NOMO-1 (cell line): Measurements from ENCODE around the gene CXCL14.

Source experiments
- DNase-seq, 2 experiments: peaks; one replicate each; lab custom pipeline; 2025; ENCODE audit not compliant: unreplicated experiment in 2 of 2; lab: John Stamatoyannopoulos, UW

Gene CXCL14, protein sequence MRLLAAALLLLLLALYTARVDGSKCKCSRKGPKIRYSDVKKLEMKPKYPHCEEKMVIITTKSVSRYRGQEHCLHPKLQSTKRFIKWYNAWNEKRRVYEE

DNA sequence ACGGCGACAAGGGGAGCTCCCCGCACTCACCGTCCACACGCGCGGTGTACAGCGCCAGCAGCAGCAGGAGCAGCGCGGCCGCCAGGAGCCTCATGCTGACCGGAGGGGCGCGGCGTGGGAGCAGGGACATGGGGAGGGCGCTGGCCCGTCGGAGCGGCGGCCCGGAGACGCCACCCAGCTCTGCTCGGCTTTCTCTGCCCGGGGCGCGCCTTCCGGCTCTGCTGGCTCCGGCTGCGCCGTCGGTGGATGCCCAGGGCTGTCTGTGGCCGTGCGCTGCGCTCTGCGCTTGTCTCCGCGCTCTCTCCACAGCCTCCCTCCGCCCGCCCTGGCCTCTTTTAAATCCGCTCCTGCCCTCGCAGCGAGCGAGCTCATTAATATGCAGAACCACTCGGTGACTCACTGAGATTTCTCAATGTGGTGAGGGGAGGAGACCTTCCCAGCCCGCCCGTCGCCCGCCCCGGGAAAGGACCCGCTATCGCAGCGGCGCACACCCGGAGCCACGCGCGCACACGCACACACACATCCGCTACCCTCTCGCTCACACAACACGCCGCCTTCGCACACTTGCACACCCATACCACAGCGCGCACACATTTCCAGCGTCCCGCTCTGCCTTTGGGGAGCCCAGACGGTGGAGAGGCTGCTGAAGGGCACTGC is at the start of gene CXCL14:
Gene CXCL14, minus strand, starts transcription at position 307 of the 657 bp plus-strand sequence. Its CDS starts 213 bp downstream, at position 94.
- peak; percentile 65 to 77 for DNase-seq

DNA sequence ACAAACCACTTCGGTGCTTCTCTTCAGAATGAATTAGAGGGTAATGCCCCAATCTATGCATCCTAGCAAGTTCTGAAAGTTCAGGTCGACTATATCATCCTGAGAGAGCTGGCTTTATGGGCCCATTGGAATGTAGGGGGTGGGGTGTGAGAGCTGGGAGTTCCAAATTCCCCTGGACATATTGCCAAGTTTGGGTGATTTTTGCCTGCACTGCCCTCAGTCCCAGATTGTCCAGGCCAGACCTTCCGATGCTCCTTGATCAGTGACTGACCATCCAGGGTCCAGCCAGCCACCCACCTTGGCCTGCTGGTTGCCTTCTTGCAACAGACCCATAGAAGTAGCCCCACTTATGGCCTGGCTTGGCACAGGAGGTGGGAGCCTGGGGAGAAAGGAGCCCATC is 47.8 kb upstream of the CXCL14 start:
- no peak for DNase-seq

DNA sequence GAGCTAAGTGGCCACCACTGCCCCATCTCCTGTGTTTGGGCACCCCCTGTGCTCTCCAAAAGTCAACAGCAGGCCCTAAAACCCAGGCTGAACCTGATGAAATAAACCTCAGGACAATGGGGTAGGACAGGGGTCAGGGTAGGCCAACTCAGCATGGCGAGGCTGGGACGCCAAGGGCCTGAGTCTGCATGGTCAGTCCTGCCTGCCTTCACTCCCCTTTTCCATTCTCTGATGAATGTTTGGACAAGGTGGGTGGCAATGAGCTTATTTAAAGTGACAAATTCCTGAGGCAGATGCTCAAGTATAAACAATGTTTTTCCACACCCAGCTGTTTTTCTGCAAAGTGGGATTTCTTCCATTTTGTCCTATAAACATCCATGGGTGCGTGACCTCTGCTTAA is 47.2 kb upstream of the CXCL14 start:
- DNase-seq: no peak

DNA sequence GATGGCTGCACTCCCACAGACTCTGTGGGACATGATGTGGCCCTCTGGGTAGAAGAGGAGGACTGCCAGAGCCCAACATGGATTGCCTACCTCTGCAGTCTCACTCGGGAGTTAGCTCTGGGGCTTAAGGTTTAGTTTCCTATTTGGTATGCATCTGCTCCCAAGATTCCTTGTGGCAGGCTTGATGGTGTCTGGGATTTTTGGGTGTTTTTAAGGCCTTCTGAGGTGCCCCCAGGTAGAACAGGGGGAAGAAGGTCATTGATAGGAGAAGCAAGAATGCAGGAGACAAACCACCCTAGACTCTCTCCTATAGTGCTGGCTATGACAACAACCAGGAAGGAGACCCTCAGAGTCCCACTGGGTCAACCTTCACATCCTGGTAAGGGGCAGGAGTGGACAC is 46.7 kb upstream of the CXCL14 start:
- no peak for DNase-seq

DNA sequence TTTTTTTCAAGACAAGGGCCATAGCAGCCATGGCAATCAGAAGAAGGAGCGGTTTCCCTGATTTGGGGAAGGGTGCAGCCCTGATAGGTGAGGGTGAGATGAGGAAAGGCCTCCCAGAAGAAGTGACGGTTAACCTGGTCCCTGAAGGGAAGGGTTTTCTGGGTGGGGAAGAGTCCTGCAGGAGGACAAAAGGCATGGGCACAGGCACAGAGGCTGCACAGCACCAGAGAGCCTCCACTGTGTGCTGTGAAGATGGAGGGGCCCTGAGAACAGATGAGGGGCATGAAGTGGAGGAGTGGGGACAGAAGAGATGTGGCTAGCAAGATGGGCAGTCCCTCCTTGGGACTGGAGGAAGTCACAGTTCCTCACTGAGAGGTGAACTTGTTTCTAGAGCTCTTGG is 46.3 kb upstream of the CXCL14 start:
- DNase-seq: no peak

DNA sequence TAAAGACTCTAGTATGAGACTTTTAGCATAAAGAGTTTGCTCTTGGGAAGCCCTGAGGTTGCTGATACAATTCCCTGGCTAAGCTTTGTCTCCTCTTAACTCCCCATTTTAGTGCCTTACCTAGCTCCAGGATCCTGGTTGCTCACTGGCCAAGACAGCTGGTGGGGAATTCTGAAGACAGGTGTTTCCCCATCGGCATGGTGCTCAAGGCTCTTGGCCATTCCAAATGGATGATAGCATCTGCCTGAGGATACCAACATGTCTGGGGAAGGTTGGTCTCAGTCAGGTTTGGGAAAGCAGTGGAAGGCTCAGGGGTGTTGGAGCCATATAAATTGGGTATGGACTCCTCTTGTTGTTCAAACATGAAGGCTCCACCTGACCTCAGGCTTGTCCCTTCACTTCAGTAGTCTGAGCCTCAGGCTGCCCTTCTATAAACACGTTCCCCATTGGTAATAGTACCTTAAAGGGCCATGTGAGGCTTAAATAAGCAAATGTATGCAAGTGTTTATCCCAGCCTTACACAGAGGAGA is 44.5 kb upstream of the CXCL14 start:
- DNase-seq: no peak

DNA sequence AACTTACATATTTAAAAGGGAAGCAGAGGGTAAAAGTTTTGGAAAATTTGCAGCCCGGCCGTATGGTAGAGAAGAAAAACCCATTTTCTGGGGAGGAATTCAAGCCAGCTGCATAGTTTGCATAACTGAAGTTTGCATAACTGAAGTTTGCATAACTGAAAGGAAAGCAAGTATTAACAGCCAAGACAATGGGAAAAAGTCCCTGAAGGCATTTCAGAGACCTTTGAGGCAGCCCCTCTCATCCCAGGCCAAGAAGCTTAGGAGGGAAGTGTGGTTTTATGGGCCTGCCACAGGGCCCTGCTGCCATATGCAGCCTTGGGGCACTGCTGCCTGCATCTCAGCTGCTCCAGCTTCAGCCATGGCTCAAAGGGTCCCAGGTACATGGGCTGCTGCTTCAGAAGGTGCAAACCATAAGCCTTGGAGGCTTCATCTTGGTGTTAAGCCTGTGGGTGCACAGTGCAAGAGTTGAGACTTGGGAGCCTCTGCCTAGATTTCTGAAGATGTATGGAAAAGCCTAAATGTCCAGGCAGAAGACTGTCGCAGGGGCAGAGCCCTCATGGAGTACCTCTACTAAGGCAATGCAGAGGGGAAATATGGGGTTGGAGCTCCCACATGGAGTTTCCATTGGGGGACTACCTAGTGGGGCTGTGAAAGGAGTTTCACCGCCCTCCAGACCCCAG is 36.9 kb upstream of the CXCL14 start:
- DNase-seq: no peak

DNA sequence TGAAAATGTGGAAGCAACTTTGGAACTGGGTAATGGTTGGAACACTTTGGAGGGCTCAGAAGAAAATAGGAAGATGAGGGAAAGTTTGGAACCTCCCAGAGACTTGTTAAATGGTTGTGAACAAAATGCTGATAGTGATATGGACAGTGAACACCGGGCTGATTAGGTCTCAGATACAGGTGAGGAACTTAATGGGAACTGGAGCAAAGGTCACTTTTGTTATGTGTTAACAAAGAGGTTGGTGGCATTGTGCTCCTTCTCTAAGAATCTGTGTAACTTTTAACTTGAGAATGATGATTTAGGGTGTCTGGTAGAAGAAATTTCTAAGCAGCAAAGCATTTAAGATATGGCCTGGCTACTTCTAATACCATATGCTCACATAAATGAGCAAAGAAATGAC is 36.4 kb upstream of the CXCL14 start:
- DNase-seq: no peak

DNA sequence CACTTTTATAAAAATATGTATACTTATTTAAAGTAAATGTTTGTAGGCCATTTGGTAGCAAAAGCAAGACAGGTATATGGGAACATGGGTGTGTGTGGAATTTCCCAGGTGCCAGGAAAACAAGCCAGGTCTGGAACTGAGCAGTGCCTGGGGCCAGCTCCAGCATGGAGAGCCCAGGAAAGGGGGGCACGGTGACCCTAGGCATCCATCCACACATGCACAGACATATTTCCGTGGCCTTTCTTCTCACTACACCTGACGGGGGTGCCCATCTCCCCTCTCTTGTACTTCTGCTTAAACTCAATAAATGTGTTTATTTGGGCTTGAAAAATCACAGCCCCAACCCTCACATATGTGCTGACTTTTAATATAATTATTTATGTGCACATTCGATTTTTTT is 31.2 kb upstream of the CXCL14 start:
- DNase-seq: no peak

DNA sequence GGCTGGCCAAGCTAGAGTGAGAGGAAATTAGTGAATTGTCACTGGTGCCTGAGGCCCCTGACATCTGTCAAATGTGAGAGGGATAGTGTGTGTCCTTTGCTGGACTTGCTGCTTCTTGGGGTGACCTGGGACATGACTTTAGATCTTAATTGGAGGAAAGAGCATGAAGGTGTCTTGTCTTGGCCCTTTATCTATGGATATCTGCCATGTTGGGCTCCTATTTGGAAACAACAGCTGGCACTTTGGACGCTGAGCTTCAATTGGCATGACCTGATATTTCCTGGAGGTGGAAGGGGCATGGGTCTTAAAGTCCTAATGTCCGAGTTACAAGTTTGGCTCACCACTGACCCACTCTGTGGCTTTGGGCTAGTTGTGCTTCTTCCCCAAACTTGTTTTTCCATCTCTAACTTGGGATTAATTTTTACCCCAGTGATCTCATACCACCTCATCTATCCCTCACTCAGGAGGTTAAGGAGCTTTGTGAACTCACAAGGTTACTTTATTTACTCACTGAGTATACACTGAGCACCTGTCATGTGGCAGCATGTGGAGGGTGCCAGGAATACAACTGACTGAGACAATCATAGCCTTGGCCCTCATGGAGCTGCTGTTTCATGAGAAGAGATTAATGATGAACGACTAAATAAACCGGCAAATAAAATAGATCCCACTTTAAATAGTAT is 30.1 kb upstream of the CXCL14 start:
- no peak for DNase-seq

DNA sequence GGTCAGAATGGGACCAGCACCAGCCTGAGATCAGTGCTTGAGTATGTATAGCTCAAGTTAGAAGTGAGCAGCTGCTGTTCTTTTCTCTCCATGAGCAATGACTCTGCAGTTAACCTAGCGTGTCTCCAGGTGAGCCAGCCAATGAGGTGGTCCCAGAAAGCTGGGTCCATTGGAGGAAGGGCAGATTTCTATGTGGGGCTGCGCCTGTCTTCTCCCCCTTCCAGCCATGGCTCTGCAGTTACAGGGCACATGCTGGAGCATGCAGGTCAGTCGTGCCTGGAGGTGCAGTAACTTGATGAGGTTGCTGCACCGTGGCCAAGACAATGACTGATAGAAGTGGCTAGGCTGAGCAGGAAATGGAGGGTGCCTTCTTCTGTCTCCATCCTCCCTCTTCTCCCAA is 29.6 kb upstream of the CXCL14 start:
- no peak for DNase-seq

DNA sequence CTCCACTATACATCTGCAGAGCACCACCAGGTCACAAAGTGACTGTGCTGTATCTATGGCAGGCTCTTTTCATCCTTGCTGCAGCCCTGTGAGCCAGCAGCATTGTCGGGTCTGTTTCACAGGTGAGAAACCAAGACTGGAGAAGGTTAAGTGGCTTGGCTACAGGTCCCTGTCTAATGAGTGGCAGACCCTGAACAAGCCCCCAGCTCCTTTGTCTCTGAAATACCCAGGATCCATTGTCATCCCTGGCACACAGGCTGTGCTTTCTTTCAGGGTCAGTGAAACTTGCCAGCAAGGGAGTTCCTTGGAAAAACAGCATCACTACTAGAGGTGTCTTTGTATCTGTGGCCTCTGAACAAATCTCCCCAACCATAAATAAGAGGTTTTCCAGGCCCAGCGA is 27.6 kb upstream of the CXCL14 start:
- no peak for DNase-seq

DNA sequence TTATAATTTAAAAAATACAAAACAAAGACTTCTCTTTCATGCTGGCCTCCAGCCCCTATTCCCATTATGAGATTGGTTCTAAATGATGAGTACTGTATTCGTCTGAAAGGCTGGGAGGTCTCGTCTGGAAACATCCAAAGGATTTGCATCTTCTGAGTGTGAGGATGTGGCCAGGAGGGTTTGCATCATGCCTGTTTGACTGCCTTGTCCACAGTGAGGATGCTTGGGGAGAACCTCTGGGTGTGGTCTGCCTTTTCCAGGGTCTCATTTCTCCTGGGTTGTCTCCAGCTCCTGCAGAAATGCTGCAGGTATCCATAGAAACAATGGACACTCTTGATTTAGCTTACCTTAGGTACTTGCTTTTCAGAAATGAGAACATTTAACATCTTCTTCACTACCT is 26.4 kb upstream of the CXCL14 start:
- DNase-seq: no peak

DNA sequence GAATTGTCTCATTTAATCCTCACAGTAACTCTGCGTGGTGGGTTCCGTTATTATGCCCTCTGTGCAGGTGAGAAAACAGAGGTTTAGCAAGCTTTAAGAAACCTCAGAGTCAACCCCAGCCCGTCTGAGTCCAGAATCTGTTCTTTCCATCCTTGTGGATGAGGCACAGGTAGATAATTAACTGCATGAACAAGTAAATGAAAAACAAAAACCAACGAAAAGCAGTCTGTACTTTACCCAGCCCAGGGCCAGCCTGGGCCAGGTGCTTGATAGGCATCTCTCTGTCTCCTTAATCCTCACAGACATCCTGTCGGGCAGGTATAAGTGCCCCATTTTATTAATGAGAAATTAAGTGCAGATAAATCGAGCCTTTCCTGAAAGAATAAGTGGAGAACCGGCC is 25.3 kb upstream of the CXCL14 start:
- no peak for DNase-seq

DNA sequence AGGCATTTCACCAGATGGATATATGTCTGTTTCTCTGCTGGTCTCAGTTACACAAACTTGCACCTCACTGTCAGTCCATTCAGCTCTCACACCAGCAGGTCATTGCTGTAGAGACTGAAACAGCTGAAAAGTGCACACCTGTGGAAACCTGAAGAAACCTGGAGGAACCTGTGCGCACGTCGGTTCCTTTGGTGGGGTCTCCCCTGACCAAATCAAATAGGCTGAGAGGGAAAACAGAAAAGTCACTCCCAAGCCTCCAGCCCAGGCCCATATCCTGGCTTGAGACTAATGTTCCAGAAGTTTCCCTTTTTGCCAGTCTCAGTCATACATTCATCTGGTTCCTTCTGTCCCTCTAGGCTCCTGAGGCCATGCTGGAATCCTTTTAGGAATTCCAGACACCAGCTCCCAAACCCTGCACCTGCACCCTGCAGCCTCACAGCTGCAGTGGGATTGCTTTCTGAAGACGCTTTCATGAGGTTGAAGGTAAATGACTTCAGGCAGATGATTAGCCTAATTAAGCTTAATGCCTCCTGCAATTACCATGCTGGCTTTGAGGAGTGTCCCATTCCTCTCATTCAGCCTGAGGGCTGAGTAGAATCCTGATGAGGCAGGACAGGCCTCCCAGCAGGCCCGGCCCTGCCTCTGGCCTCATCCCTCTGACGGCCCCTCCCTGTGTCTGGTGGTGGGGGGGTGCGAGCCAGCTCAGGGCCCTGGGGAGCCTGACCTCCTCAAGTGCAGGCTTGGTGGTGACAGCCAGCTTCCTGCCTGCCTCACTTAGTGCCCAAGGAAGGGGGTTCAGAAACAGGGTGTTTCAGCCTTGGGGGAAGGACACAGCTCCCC is 24.3 kb upstream of the CXCL14 start:
- no peak for DNase-seq

DNA sequence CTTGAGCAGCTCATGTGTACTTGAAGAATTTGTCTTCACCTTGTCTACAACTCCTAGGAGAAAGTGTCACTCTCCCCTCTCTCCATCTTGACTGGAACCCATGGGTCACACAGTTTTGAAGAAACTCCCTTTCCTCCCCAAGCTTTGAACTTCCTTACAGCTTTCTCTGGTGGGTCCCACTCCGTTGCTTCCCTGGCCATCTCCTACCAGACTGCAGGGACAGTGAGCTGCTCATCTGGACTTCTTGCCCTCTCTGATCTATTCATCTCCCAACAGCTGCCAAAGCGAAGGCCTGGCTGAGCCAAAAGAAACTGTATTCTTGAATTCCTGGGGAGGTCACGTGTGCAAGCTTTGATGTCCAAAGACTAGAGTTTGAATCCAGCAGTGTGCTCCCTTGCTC is 22.7 kb upstream of the CXCL14 start:
- DNase-seq: no peak

DNA sequence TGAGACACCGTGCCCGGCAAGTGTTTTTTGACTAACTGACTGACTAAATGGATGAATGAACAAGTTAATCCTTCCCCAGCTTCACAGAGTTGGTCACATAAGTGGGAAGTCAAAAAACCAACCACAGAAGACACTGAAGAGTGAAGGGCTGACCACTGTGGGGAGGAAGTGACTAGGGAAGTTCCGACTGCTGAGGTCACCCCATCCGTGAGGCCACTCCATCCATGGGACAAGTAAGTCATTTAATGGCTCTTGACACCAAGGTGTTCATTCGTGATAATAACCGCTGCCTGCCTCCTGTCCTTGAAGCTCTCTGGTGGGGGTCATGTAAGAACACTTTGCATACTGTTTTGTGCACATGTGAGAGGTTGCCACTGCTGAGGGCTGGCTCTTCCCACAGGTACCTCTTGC is 22.2 kb upstream of the CXCL14 start:
- peak in 1 of 2 experiments; percentile 17 for DNase-seq

DNA sequence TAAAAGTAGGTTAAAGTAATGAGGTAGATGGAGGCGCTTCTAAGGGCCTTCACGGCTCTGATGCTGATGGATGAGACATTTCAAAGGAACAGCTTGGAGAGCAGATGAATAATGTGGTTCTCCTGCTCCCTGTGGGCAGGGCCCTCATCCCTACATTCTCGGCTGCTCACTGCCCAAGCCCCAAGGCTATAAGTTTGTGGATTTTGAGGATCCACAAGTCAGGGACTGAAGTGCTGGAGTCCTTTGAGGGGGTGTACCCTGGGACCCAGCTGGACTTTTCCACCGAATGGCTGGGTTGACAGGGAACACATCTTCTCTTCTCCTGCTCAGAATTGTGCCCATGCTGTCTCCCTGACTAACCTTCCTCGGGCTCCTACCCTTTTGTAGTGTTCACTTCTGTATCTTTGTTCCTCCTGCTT is 21.4 kb upstream of the CXCL14 start:
- no peak for DNase-seq

DNA sequence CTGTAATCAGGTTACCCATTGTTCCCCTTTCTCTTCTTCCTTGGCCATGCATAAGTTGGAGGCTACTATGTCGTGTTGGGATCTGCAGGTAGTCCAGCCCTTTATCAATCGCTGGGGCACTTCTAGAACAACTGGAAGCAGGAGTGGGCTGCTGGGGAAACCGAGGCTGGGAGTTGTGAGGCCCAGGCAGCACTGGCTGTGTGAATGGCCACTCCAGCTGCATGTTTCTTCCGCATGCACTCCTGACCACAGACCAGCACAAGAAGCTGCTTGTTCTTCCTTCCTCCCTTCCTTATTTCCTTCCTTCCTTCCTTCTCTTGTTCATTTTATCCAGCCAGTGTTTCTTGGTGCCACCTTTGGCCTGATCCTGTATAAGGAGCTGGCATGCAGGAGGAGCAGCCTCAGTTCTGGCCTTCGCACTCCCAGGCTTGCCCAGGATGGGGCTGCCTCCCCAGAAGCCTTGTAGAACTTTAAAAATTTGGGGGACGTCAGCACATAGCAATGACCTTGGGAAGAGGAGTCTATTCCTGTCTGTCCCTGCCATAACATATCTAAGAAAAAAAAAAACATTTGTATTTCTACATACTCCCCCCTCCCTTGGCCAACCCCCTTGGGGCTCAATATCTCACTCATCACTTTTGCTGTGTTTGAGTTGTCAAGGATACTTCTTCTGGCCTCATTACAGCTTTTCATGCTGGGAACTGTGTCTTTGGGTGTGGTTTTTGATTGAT is 20.8 kb upstream of the CXCL14 start:
- no peak for DNase-seq
